UCSD-AML1 (cell line): ENCODE measurements around the gene CCNO.

Experiments used
- DNase-seq: peaks from one replicate; lab custom pipeline; 2025; ENCODE audit not compliant: unreplicated experiment; lab: John Stamatoyannopoulos, UW

The CCNO gene

GRCh38 chr5:55223812-55224240 is 9.6 kb downstream of the CCNO start:
- DNase-seq, result no peak

GRCh38 chr5:55222985-55223811 is 10.2 kb downstream of the CCNO start:
- DNase-seq, result no peak

DNA sequence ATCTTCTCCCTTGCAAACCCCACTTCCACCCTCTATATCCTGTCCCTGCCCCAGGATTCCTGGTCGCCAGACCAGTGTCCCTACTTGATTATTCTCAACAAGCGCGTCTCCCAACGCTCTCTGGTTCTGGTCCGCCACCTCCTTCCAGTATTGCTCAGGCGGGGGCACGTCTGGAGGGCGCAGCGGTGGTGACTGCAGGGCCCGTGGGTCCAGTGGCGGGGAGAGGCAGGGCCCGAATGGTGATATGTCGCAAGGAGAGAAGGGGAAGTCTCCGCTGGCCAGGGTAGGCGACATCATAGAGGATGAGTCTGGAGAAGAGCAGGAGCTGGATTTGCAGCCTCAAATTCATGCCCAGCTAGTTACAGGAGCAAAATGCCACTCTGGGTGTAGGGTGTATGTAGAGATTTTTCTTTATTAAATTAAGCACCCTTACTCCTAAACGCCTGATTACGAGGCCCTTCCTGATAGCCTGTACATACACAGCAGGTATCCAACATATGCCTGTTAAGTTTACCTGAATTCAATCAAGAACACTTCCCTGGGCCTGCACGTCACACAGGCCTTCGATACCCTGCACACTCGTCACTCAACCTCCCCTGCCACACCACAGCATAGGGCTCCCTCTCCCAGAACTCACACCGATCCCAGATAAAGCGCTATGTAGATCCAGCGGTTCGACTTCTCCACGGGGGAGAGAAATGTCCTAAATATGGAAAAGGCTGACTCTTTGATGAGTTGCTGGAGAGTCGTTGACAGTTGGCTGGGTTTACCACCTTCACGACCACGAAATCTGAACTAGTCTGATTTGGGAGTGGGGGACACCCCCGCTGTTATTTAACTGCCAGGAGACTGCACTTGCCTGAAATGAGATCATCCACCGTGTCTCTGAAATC is 11.1 kb downstream of the CCNO start:
- no peak for DNase-seq

- DNase-seq, result no peak
Measured at GRCh38 chr5:55220433-55221185, 12.8 kb downstream of the CCNO start.

- DNase-seq, result no peak
Measured at GRCh38 chr5:55219770-55220169, 13.6 kb downstream of the CCNO start.

- DNase-seq, result no peak
Measured at GRCh38 chr5:55218967-55219366, 14.4 kb downstream of the CCNO start.

DNA sequence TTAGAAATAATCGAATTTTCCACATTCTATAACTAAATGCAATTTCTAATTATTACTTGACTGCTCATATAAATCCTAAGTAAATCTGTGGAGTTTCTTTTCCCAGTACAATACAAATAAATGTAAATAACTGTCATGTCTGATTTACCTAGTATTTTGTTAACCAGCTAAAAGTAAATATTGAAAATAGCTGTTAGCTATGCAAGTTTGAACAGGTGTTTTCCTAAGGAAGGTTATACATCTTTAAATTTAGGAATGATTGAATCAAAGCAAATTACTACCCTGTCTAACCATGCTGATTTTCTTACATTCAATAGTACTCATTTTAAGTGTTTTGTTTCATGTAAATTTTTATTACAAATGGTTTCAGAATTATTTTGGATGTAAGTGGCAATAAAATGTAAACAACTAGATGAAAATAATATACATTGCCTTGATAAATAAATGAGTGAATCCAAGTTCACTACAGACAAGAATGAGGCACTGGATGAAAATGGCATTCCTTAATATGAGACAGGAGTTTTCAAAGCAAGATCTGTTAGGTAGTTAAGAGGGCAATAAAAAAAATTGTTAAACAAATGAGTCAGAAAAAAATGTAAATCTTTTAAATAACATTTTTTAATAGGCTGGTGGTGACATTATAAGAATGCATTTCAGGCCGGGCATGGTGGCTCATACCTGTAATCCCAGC is 22.1 kb downstream of the CCNO start:
- DNase-seq, result no peak

- no peak for DNase-seq
Measured at GRCh38 chr5:55205001-55205400, 28.4 kb downstream of the CCNO start.

GRCh38 chr5:55191165-55191564 is 42.2 kb downstream of the CCNO start:
- DNase-seq, result no peak

DNA sequence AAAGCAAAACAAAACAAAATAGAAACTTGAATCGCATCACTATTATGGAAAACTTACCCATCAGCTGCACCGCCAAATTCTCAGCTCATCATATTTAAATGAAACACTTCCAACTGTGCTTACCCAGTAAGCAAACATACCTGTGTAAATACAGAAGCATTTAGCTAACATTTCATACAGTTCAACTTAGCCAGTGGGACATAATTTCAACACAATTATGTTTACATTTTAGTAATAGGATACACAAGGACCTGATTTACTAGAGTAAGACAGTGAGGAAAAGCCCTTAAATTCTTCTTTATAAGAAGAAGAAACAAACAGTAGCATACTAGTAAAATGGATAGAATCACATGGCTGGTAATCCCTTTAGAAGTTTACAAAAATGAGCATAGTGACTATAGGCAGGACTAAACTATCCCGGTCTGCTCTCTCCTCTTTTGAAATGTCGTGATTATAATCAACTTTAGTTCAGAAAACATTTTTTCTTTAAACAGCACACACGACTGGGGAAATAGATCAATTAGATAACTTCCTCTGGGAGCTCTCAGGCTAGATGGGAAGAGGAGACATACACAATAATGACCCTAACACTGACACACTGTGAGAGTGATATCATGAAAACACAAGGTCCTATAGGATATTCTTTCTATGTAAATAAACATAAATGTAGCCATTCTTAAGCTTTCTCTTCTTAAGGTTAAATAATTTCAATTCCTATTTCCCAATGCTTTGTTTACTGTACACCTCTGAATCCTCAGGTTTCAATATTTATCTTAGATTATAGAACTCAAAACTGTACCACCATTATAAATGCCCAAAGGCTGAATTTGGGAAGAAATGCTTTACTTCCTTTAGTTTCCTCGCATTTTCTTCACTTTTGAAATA is 44.5 kb downstream of the CCNO start:
- DNase-seq, result no peak

GRCh38 chr5:55187370-55187769 is 46.0 kb downstream of the CCNO start:
- no peak for DNase-seq
